ENCODE results near the gene IL2RA. TPM values are rescaled to one million over a fixed set of nuclear protein-coding genes. Genes with fewer than 3 reads are reported as not detected.

IL2RA gene
- total and polyA plus RNA-seq, 9 of the 15 experiments (the other 6 are each of a cell fraction or from before 2014, with no cell fraction given) = 0.95 TPM; not detected in 8

GRCh38 chr10:6088721-6089333 is 26.7 kb upstream of the IL2RA start, which contains the start of gene RBM17:
RBM17 (plus strand) TSS chr10:6089034; CDS start chr10:6097066, 8,032 bp downstream.
- intact Hi-C loops (cut with micrococcal nuclease) = loop anchor here (5.0 to 10.0 kb wide), 3 partner anchors 73 to 313 kb away; no protein-coding TSS in a partner anchor
- Histone ChIP-seq H2AFZ (ENCODE audit: low read depth, low read length) (peak within 1 kb of the TSS; percentile 80), H3K27ac (ENCODE audit: extremely low read depth, low read depth, low read length) (peak within 1 kb of the TSS; percentile 89), H3K79me2 (ENCODE audit: control insufficient read depth, insufficient read depth, low read length) (peaks cover 50% of the 10 kb centered on the region), H3K9me1 (ENCODE audit: control insufficient read depth, insufficient read depth, low read length) (no peaks in the 10 kb centered on the region), H3K4me1 (replicated peaks in 1 of 2; ENCODE audit: control insufficient read depth in 2 of 2, insufficient read depth in 2 of 2, low read length in 2 of 2) (peaks cover 14 to 17% of the 10 kb centered on the region in 2 experiments; a peak in 4 of 5 replicates), H4K20me1 (replicated peaks; ENCODE audit: control insufficient read depth, insufficient read depth, low read length) (peaks cover 19% of the 10 kb centered on the region), H3K9ac (ENCODE audit: insufficient read depth in 1 of 2, low read depth in 2 of 2, low read length in 2 of 2) (peak within 1 kb of the TSS; percentile 89 to 99), H3K36me3 (ENCODE audit: control insufficient read depth, insufficient read depth, low read length) (peaks cover 22% of the 10 kb centered on the region; the same call in 2 of the 3 replicates), H3K4me3 (peak within 1 kb of the TSS; percentile 98), H3K9me3 (replicated peaks; ENCODE audit: control insufficient read depth, insufficient read depth, low read depth, low read length) (no peaks in the 10 kb centered on the region), H3K4me2 (ENCODE audit: insufficient read depth, low read length) (peak within 1 kb of the TSS; percentile 95), H3K27me3 (ENCODE audit: control insufficient read depth in 2 of 2, insufficient read depth in 2 of 2, low read length in 2 of 2) (peaks cover 4% of the 10 kb centered on the region in 2 experiments; a peak in 4 of 5 replicates)
- under 1% methylated on average over 44 of the region's 77 CpGs for WGBS (ENCODE audit: insufficient coverage, low coverage, missing lambda C conversion rate)
- FAIRE-seq = peak; percentile 81
- ATAC-seq = peak; percentile 93
- in situ Hi-C loops (cut with MboI) = loop anchor here (5.0 kb wide), 1 partner anchor 142 kb away; no protein-coding TSS in a partner anchor
- no TSS peak for BruUV-seq (replicated peaks)
- peak; percentile 93 to 97 (median 95) for DNase-seq (ENCODE audit: extremely low read depth in 1 of 4, low spot score in 3 of 4)
- ChIA-PET CTCF (ENCODE audit: low intra/inter-chr PET ratio) (interaction anchor here (0.6 to 6.0 kb wide), 13 partner anchors 26 to 275 kb away, joined by 3 to 47 read pairs (median 5); partner anchors contain the start of genes GDI2 and PFKFB3), POLR2A (interaction anchor here (0.5 to 0.7 kb wide), 2 partner anchors 133 to 396 kb away, joined by 3 to 5 read pairs; no protein-coding TSS in a partner anchor)
- TF ChIP-seq ETS1 (conservative IDR thresholded peaks at IDR 0.05; ENCODE audit: control insufficient read depth, low read depth, low read length) (no peak; the same call in 1 of the 2 replicates), IRF9 (tag; IDR thresholded peaks at IDR 0.05) (no peak), EWSR1 (IDR thresholded peaks at IDR 0.05; ENCODE audit: borderline replicate concordance, low read depth, partially characterized antibody) (no peak), NCOA6 (IDR thresholded peaks at IDR 0.05) (no peak), ILF3 (IDR thresholded peaks at IDR 0.05; ENCODE audit: borderline replicate concordance) (no peak), CHD1 (IDR thresholded peaks at IDR 0.05; ENCODE audit: low read length) (no peak), ZNF644 (tag; IDR thresholded peaks at IDR 0.05; ENCODE audit: low read depth) (peak; percentile 59; the same call in 1 of the 2 replicates), SFPQ (IDR thresholded peaks at IDR 0.05; ENCODE audit: low read depth, low read length) (no peak), NR2C2 (CRISPR knock-in tag; IDR thresholded peaks at IDR 0.05) (no peak), NR2C2 (tag; IDR thresholded peaks at IDR 0.05) (peak; percentile 97), ZNF133 (CRISPR knock-in tag; IDR thresholded peaks at IDR 0.05) (no peak), ZNF778 (CRISPR knock-in tag; IDR thresholded peaks at IDR 0.05) (no peak), NR2F6 (CRISPR knock-in tag; IDR thresholded peaks at IDR 0.05) (no peak), STAG1 (CRISPR knock-in tag; IDR thresholded peaks at IDR 0.05; ENCODE audit: borderline replicate concordance) (peak; percentile 60; the same call in 1 of the 2 replicates), SRF (CRISPR knock-in tag; IDR thresholded peaks at IDR 0.05) (0 out of 4 replicates have a peak, but pooled peaks of 1 of the 2 experiments have one; percentile 20), MYNN (IDR thresholded peaks at IDR 0.05) (no peak), MYNN (CRISPR knock-in tag; IDR thresholded peaks at IDR 0.05) (no peak), RFX5 (IDR thresholded peaks at IDR 0.05; ENCODE audit: low read depth, low read length) (no peak)
